DOHH2 (cell line): ENCODE measurements around the gene LPAR1.

ENCODE experiments used
- H3F3A ChIP-seq: fragments of 200-600 bp; sonication (generic), shearing (Covaris generic); 2 replicates; pipeline ENCODE4 v1.6.0; 2016; ENCODE audit warnings: antibody characterized with exemption, mild to moderate bottlenecking; ENCODE audit not compliant: control insufficient read depth, insufficient read depth
- H3K27ac ChIP-seq: fragments of 200-600 bp; sonication (generic); 2 replicates; pipeline ENCODE4 v1.5.1; 2014; ENCODE audit warnings: low read depth, mild to moderate bottlenecking, low read length, moderate library complexity
- H3K27me3 ChIP-seq: fragments of 200-600 bp; sonication (generic); 2 replicates; pipeline ENCODE4 v1.6.1; 2014; ENCODE audit warnings: mild to moderate bottlenecking, low read length, mixed read lengths; ENCODE audit not compliant: control insufficient read depth
- H3K36me3 ChIP-seq: fragments of 200-600 bp; sonication (generic); 2 replicates; pipeline ENCODE4 v1.6.1; 2014; ENCODE audit warnings: mild to moderate bottlenecking, low read length, moderate library complexity, mixed read lengths; ENCODE audit not compliant: control insufficient read depth
- H3K4me1 ChIP-seq: fragments of 200-600 bp; sonication (generic); 2 replicates; pipeline ENCODE4 v1.6.1; 2014; ENCODE audit warnings: mild to moderate bottlenecking, low read length, mixed read lengths; ENCODE audit not compliant: control insufficient read depth
- H3K4me2 ChIP-seq: fragments of 200-600 bp; sonication (generic); 2 replicates; pipeline ENCODE4 v1.6.0; 2014; ENCODE audit warnings: mild to moderate bottlenecking, low read length, moderate library complexity
- H3K4me3 ChIP-seq: fragments of 200-600 bp; sonication (generic); 2 replicates; pipeline ENCODE4 v1.5.1; 2014; ENCODE audit warnings: mild to moderate bottlenecking, low read length, mixed read lengths
- H3K79me2 ChIP-seq: fragments of 200-600 bp; sonication (generic); 2 replicates; pipeline ENCODE4 v1.6.1; 2014; ENCODE audit warnings: mild to moderate bottlenecking, low read length, mixed read lengths; ENCODE audit not compliant: control insufficient read depth
- H3K9me2 ChIP-seq: fragments of 200-600 bp; sonication (generic); replicated peaks from 2 replicates; pipeline ENCODE4 v1.6.1; 2014; ENCODE audit warnings: mild to moderate bottlenecking, low read length, mixed read lengths; ENCODE audit not compliant: control insufficient read depth
- H3K9me3 ChIP-seq: fragments of 200-600 bp; sonication (generic); 2 replicates; pipeline ENCODE4 v1.6.1; 2014; ENCODE audit warnings: antibody characterized with exemption, low read length, mixed read lengths; ENCODE audit not compliant: control insufficient read depth, insufficient read depth
- H4K20me1 ChIP-seq: fragments of 200-600 bp; sonication (generic); 2 replicates; pipeline ENCODE4 v1.6.0; 2014; ENCODE audit warnings: low read depth, mild to moderate bottlenecking, antibody characterized with exemption, low read length, moderate library complexity; ENCODE audit not compliant: control insufficient read depth, insufficient read depth
- EZH2phosphoT487 ChIP-seq: fragments of 200-600 bp; sonication (generic); IDR thresholded peaks from 2 replicates; pipeline ENCODE4 v1.6.1; 2017; ENCODE audit warnings: borderline replicate concordance, mild to moderate bottlenecking, antibody characterized with exemption, low read length, moderate library complexity, mixed read lengths
- TF ChIP-seq, protein P1 (sequence below): fragments of 200-600 bp; sonication (generic); IDR thresholded peaks from one replicate; pipeline ENCODE4 v1.5.1; 2014; ENCODE audit warnings: antibody characterized with exemption, mild to moderate bottlenecking, low read depth, low read length; ENCODE audit not compliant: poor library complexity, severe bottlenecking

Gene LPAR1

DNA sequence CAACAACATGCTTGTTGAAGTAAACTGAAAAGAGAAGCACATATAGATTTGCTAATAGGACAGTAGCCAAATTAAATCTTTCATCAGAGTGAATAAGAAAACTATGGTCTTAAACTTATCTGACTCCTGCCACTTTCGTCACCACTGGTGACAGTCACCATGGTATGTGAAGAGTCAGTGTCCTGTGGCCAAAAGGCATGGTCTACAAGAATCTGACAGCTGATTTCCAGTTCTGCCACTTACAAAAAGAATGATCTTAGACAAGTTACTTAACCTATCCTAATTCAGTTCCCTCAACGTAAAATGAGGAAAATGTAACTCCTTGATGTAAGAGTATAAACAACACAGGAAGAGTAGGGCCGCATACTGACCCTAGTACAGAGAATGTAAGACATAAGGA, 102.0 kb downstream of the LPAR1 start:
- Histone ChIP-seq H3K4me3 (no peak overlapping the region), H4K20me1 (no peaks in the 10 kb centered on the region), H3K4me1 (0 out of 2 replicates have a peak, but pooled peaks cover 5% of the 10 kb centered on the region), H3K27ac (no peak overlapping the region), H3F3A (no peaks in the 10 kb centered on the region), H3K4me2 (no peak overlapping the region), H3K9me2 (no peaks in the 10 kb centered on the region), H3K79me2 (no peaks in the 10 kb centered on the region), H3K36me3 (no peaks in the 10 kb centered on the region), H3K27me3 (no peaks in the 10 kb centered on the region), H3K9me3 (no peaks in the 10 kb centered on the region)
- TF ChIP-seq, protein P1, sequence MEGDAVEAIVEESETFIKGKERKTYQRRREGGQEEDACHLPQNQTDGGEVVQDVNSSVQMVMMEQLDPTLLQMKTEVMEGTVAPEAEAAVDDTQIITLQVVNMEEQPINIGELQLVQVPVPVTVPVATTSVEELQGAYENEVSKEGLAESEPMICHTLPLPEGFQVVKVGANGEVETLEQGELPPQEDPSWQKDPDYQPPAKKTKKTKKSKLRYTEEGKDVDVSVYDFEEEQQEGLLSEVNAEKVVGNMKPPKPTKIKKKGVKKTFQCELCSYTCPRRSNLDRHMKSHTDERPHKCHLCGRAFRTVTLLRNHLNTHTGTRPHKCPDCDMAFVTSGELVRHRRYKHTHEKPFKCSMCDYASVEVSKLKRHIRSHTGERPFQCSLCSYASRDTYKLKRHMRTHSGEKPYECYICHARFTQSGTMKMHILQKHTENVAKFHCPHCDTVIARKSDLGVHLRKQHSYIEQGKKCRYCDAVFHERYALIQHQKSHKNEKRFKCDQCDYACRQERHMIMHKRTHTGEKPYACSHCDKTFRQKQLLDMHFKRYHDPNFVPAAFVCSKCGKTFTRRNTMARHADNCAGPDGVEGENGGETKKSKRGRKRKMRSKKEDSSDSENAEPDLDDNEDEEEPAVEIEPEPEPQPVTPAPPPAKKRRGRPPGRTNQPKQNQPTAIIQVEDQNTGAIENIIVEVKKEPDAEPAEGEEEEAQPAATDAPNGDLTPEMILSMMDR = no peak
- no peak for TF ChIP-seq EZH2phosphoT487

DNA sequence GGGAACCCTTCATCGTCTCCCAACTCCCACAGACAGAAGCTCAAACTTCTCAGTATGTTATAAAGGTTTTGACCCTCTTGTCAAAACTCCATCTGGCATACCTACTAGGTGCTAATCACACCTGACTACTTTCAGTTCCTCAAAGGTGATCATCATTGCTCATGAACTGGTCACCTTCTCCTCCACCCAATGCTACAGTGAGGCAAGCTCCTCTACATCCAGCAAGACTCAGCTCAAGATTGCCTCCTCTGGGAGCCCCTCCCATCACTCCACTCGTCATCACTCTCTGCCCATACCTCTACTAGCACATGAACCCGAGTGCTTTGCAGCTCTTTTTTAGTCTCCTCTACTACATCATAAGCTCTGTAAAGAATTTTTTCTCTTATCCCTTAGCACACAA, 102.4 kb downstream of the LPAR1 start:
- H3F3A ChIP-seq = no peaks in the 10 kb centered on the region
- H4K20me1 ChIP-seq = no peaks in the 10 kb centered on the region
- no peaks in the 10 kb centered on the region for H3K79me2 ChIP-seq
- H3K9me3 ChIP-seq = no peaks in the 10 kb centered on the region
- H3K36me3 ChIP-seq = no peaks in the 10 kb centered on the region
- no peak overlapping the region for H3K4me2 ChIP-seq
- H3K9me2 ChIP-seq = no peaks in the 10 kb centered on the region
- H3K4me1 ChIP-seq = 0 out of 2 replicates have a peak, but pooled peaks cover 5% of the 10 kb centered on the region
- TF ChIP-seq, protein P1 = no peak
- TF ChIP-seq EZH2phosphoT487 = no peak
- H3K27me3 ChIP-seq = no peaks in the 10 kb centered on the region
- H3K4me3 ChIP-seq = no peak overlapping the region
- H3K27ac ChIP-seq = no peak overlapping the region

DNA sequence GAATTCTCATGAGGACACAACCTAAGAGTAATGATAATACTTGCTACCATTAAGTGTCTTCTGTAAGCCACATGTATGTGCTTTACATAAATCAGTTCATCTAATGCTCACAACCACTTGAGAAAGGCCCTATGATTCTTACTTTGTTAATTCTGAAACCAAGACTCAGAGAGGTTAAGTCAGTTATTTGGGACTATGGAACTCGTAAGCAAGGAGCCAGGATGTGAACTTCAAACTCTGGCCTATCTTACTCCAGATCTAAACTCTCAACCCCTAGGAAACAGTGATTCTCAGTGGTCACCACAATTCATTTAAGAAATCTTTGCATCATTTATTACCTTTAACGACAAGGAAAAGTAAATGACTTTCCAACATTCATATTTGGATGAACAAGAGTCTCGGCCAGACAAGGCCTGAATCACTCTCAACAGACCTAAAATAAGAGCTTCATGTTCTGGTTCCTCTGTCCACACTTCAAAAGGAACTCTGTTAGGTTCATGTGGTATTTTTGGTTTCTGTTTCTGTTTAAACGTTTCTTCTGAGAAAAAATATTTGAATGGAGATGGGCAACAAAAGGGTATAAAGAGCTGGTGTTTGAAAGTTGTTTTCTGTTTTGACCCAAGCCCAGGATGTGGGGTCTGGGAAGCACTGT, 104.8 kb downstream of the LPAR1 start:
- Histone ChIP-seq H3K4me2 (no peak overlapping the region), H3K27me3 (no peaks in the 10 kb centered on the region), H3K27ac (no peak overlapping the region), H3K79me2 (no peaks in the 10 kb centered on the region), H4K20me1 (no peaks in the 10 kb centered on the region), H3K9me2 (no peaks in the 10 kb centered on the region), H3K4me3 (no peak overlapping the region), H3K36me3 (no peaks in the 10 kb centered on the region), H3F3A (no peaks in the 10 kb centered on the region), H3K9me3 (no peaks in the 10 kb centered on the region), H3K4me1 (no peaks in the 10 kb centered on the region)
- TF ChIP-seq, protein P1 = no peak
- no peak for TF ChIP-seq EZH2phosphoT487
